Ishikawa (cell line): Measurements from ENCODE around the gene GCC2.

ENCODE experiments used
- CEBPB ChIP-seq: IDR thresholded peaks from 2 replicates; pipeline ENCODE4 v1.6.1; 2012
- CREB1 ChIP-seq: IDR thresholded peaks from 2 replicates; pipeline ENCODE4 v1.6.1; 2012; ENCODE audit warnings: low read depth
- EGR1 ChIP-seq: IDR thresholded peaks from 2 replicates; pipeline ENCODE4 v1.6.1; 2012
- EP300 ChIP-seq: IDR thresholded peaks from 2 replicates; pipeline ENCODE4 v1.6.1; 2012; ENCODE audit warnings: borderline replicate concordance
- FOXM1 ChIP-seq: IDR thresholded peaks from 2 replicates; pipeline ENCODE4 v1.6.1; 2012; ENCODE audit warnings: low read depth, borderline replicate concordance
- MAX ChIP-seq: IDR thresholded peaks from 2 replicates; pipeline ENCODE4 v1.6.1; 2012
- NFIC ChIP-seq: IDR thresholded peaks from 2 replicates; pipeline ENCODE4 v1.6.1; 2012
- RAD21 ChIP-seq: IDR thresholded peaks from 2 replicates; pipeline ENCODE4 v1.6.1; 2012; ENCODE audit warnings: low read depth
- REST ChIP-seq: IDR thresholded peaks from 2 replicates; pipeline ENCODE4 v1.6.1; 2012; ENCODE audit warnings: low read depth, mild to moderate bottlenecking
- TAF1 ChIP-seq: IDR thresholded peaks from 2 replicates; pipeline ENCODE4 v1.6.1; 2012; ENCODE audit warnings: low read depth, mild to moderate bottlenecking
- TCF12 ChIP-seq: IDR thresholded peaks from 2 replicates; pipeline ENCODE4 v1.6.1; 2012; ENCODE audit warnings: low read depth
- YY1 ChIP-seq: IDR thresholded peaks from 2 replicates; pipeline ENCODE4 v1.6.1; 2012; ENCODE audit warnings: low read depth
- ZBTB7A ChIP-seq: IDR thresholded peaks from 2 replicates; pipeline ENCODE4 v1.6.1; 2012; ENCODE audit warnings: low read depth

GRCh38 chr2:108441712-108442111, 7.3 kb upstream of the GCC2 start:
- no peak for TF ChIP-seq FOXM1
- no peak for TF ChIP-seq RAD21
- no peak for TF ChIP-seq CREB1
- no peak for TF ChIP-seq TCF12
- no peak for TF ChIP-seq REST
- TF ChIP-seq ZBTB7A = no peak
- TF ChIP-seq EGR1 = no peak
- TF ChIP-seq EP300 = no peak
- no peak for TF ChIP-seq MAX
- no peak for TF ChIP-seq YY1
- TF ChIP-seq TAF1 = no peak
- no peak for TF ChIP-seq NFIC
- no peak for TF ChIP-seq CEBPB
